ENCODE data around the gene CDS2.

DNA sequence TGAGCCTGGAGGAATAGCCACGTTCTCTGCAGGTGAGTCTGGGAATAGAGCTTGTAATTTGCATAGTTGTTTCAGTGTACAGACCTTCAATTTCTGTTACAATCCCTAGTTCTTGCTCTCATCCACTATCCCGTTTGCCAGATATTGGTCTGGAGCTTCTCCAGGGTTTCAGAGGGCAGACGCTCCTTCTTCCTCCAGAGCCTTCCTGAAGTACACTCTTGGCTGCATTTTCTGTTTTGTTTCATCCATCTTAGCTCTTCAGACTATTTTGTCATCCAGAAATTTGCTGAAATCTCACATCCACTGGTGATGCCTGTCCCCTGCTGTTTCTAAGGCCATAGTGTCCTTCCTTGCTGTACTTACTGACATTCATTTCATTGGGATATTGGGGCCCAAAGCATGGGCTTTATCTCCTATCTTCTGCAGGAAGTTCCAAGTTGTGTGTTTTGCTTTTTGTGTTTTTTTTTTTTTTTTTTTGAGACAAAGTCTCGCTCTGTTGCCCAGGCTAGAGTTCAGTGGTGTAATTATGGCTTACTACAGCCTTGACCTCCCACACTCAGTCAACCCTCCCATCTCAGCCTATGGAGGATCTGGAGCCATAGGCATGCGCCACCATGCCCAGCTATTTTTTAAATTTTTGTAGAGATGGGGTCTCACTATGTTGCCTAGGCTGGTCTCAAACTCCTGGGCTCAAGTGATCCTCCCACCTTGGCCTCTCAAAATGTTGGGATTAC is 18.7 kb downstream of the CDS2 start:
- TF ChIP-seq DPF2 (IDR thresholded peaks at IDR 0.05), result no peak
- TF ChIP-seq SREBF2 (IDR thresholded peaks at IDR 0.05; ENCODE audit: low read length), result no peak
- TF ChIP-seq, protein P1, sequence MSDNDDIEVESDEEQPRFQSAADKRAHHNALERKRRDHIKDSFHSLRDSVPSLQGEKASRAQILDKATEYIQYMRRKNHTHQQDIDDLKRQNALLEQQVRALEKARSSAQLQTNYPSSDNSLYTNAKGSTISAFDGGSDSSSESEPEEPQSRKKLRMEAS (IDR thresholded peaks at IDR 0.05; ENCODE audit: low read depth, low read length), result no peak
- TF ChIP-seq, protein P2, sequence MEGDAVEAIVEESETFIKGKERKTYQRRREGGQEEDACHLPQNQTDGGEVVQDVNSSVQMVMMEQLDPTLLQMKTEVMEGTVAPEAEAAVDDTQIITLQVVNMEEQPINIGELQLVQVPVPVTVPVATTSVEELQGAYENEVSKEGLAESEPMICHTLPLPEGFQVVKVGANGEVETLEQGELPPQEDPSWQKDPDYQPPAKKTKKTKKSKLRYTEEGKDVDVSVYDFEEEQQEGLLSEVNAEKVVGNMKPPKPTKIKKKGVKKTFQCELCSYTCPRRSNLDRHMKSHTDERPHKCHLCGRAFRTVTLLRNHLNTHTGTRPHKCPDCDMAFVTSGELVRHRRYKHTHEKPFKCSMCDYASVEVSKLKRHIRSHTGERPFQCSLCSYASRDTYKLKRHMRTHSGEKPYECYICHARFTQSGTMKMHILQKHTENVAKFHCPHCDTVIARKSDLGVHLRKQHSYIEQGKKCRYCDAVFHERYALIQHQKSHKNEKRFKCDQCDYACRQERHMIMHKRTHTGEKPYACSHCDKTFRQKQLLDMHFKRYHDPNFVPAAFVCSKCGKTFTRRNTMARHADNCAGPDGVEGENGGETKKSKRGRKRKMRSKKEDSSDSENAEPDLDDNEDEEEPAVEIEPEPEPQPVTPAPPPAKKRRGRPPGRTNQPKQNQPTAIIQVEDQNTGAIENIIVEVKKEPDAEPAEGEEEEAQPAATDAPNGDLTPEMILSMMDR (IDR thresholded peaks at IDR 0.05 in 2 of 3, conservative IDR thresholded peaks at IDR 0.05 in 1 of 3; ENCODE audit: control insufficient read depth in 2 of 3, extremely low read depth in 1 of 3, insufficient read depth in 1 of 3, low read depth in 3 of 3, low read length in 3 of 3), result no peak
- no peak for TF ChIP-seq CHD1 (IDR thresholded peaks at IDR 0.05; ENCODE audit: low read depth, low read length)
- no peak for TF ChIP-seq JUND (IDR thresholded peaks at IDR 0.05; ENCODE audit: low read depth, low read length)
- no peak for TF ChIP-seq POLR2A (IDR thresholded peaks at IDR 0.05; ENCODE audit: low read depth, low read length)
- TF ChIP-seq, protein P3, sequence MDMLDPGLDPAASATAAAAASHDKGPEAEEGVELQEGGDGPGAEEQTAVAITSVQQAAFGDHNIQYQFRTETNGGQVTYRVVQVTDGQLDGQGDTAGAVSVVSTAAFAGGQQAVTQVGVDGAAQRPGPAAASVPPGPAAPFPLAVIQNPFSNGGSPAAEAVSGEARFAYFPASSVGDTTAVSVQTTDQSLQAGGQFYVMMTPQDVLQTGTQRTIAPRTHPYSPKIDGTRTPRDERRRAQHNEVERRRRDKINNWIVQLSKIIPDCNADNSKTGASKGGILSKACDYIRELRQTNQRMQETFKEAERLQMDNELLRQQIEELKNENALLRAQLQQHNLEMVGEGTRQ (IDR thresholded peaks at IDR 0.05; ENCODE audit: borderline replicate concordance, low read depth, low read length), result no peak
- TF ChIP-seq, protein P4, sequence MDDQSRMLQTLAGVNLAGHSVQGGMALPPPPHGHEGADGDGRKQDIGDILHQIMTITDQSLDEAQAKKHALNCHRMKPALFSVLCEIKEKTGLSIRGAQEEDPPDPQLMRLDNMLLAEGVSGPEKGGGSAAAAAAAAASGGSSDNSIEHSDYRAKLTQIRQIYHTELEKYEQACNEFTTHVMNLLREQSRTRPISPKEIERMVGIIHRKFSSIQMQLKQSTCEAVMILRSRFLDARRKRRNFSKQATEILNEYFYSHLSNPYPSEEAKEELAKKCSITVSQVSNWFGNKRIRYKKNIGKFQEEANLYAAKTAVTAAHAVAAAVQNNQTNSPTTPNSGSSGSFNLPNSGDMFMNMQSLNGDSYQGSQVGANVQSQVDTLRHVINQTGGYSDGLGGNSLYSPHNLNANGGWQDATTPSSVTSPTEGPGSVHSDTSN (IDR thresholded peaks at IDR 0.05; ENCODE audit: insufficient replicate concordance, low read depth, low read length), result no peak
- TF ChIP-seq CREM (IDR thresholded peaks at IDR 0.05; ENCODE audit: low read depth), result no peak
- no peak for TF ChIP-seq EZH2 (IDR thresholded peaks at IDR 0.05; ENCODE audit: borderline replicate concordance, control insufficient read depth, low read depth, low read length)
- TF ChIP-seq EGR1 (IDR thresholded peaks at IDR 0.05; ENCODE audit: borderline replicate concordance in 1 of 2, low read depth in 2 of 2, low read length in 2 of 2), result no peak
- no peak for TF ChIP-seq EP300 (IDR thresholded peaks at IDR 0.05; ENCODE audit: borderline replicate concordance in 1 of 2, control insufficient read depth in 1 of 2, low read depth in 2 of 2, low read length in 2 of 2)

Data from GM12878 (cell line).